Osteoblast (primary cell): Measurements from ENCODE around the gene SLC24A4. TPM values are rescaled to one million over a fixed set of nuclear protein-coding genes. Genes with fewer than 3 reads are reported as not detected.

ENCODE experiments used
- DNase-seq: peaks from one replicate; pipeline ENCODE4 v3.0.0; 2011; ENCODE audit warnings: low spot score, mixed read lengths; ENCODE audit not compliant: insufficient read length; ENCODE audit errors: missing footprints
- H2AFZ ChIP-seq: 2 replicates; pipeline ENCODE4 v1.6.0; 2011; ENCODE audit warnings: mild to moderate bottlenecking, low read length
- H3K27ac ChIP-seq: 2 replicates; pipeline ENCODE4 v1.5.1; 2011; ENCODE audit warnings: mild to moderate bottlenecking, low read depth, low read length, moderate library complexity
- H3K27me3 ChIP-seq: 2 replicates; pipeline ENCODE4 v1.6.0; 2012; ENCODE audit warnings: mild to moderate bottlenecking, control low read depth, inconsistent platforms, low read length, moderate library complexity; ENCODE audit not compliant: insufficient read depth
- H3K36me3 ChIP-seq: 2 replicates; pipeline ENCODE4 v1.5.1; 2011; ENCODE audit warnings: mild to moderate bottlenecking, low read length, control low read depth, moderate library complexity; ENCODE audit not compliant: insufficient read depth
- H3K4me1 ChIP-seq: 2 replicates; pipeline ENCODE4 v1.5.1; 2011; ENCODE audit warnings: mild to moderate bottlenecking, low read length, control low read depth, moderate library complexity; ENCODE audit not compliant: insufficient read depth
- H3K4me2 ChIP-seq: 2 replicates; pipeline ENCODE4 v1.6.0; 2011; ENCODE audit warnings: mild to moderate bottlenecking, low read length; ENCODE audit not compliant: insufficient read depth
- H3K4me3 ChIP-seq: fragments of 200-600 bp; sonication (generic); 3 replicates; pipeline ENCODE4 v1.5.1; 2012; ENCODE audit warnings: mild to moderate bottlenecking, low read length, inconsistent platforms; ENCODE audit not compliant: insufficient read depth
- H3K79me2 ChIP-seq: 2 replicates; pipeline ENCODE4 v1.6.0; 2012; ENCODE audit warnings: mild to moderate bottlenecking, low read length, control low read depth, inconsistent platforms; ENCODE audit not compliant: insufficient read depth
- H3K9me3 ChIP-seq: 2 replicates; pipeline ENCODE4 v1.5.1; 2011; ENCODE audit warnings: low read depth, low read length, control low read depth
- H4K20me1 ChIP-seq: 2 replicates; pipeline ENCODE4 v1.6.0; 2012; ENCODE audit warnings: mild to moderate bottlenecking, low read length, control low read depth; ENCODE audit not compliant: insufficient read depth
- total RNA-seq: library from RNA; depleted of rRNA; stranded (reverse); fragments of >200 nt; gene quantifications from 2 replicates; pipeline ENCODE4 v1.2.3, GENCODE V29; 2012
- TF ChIP-seq, protein P1 (sequence below): IDR thresholded peaks from 2 replicates; pipeline ENCODE4 v1.5.1; 2011; ENCODE audit warnings: mild to moderate bottlenecking, low read depth, low read length, moderate library complexity; ENCODE audit errors: extremely low read depth

SLC24A4 gene
- total RNA-seq, 1 donor, result under 0.01 TPM

DNA sequence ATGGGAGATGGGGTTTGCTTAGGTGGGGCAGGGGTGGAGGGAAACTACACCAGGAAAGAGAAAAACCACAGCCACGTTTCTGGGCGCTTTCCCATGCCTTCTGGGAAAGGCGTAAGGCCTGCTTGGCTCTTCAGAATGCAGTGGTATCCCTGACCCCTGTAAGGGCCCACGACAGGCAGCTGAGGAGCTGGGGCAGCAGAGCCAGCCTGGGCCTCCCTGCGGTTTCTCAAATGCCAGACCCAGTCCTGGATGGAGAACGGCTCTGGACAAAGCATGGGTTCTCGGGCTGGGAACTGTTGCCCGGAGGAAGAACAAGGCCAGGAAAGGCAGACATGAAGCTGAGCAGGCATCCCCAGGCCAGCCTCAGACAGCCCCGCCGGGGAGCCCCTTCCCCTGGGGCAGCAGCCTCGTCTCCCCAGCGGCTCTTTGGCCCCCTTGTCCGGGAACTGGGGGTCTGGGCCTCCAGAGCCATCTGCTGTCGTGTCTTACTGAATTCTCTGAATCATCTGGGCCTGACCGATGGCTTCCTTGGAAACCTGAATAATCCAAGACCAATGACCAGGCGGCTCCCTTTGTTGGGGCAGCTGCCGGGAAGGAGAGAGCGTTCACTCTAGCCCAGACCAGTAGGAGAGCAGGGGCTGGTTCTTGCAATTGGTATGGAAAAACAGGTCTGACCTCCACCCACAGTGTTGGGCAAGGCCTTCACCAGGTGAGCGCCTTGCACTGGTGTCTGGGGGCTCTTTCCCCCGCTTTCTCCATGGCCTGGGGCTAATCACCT is 126.6 kb downstream of the SLC24A4 start:
- H3K4me1 ChIP-seq, result no peaks in the 10 kb centered on the region
- H3K9me3 ChIP-seq, result no peaks in the 10 kb centered on the region
- H4K20me1 ChIP-seq, result no peaks in the 10 kb centered on the region
- no peaks in the 10 kb centered on the region for H3K79me2 ChIP-seq
- no peak for DNase-seq
- TF ChIP-seq, protein P1, sequence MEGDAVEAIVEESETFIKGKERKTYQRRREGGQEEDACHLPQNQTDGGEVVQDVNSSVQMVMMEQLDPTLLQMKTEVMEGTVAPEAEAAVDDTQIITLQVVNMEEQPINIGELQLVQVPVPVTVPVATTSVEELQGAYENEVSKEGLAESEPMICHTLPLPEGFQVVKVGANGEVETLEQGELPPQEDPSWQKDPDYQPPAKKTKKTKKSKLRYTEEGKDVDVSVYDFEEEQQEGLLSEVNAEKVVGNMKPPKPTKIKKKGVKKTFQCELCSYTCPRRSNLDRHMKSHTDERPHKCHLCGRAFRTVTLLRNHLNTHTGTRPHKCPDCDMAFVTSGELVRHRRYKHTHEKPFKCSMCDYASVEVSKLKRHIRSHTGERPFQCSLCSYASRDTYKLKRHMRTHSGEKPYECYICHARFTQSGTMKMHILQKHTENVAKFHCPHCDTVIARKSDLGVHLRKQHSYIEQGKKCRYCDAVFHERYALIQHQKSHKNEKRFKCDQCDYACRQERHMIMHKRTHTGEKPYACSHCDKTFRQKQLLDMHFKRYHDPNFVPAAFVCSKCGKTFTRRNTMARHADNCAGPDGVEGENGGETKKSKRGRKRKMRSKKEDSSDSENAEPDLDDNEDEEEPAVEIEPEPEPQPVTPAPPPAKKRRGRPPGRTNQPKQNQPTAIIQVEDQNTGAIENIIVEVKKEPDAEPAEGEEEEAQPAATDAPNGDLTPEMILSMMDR, result no peak
- no peak overlapping the region for H3K4me3 ChIP-seq
- H3K27ac ChIP-seq, result no peak overlapping the region
- H3K36me3 ChIP-seq, result no peaks in the 10 kb centered on the region
- no peak overlapping the region for H3K4me2 ChIP-seq
- peaks cover 2% of the 10 kb centered on the region for H3K27me3 ChIP-seq
- H2AFZ ChIP-seq, result no peak overlapping the region

GRCh38 chr14:92450351-92451070 is 127.5 kb downstream of the SLC24A4 start:
- Histone ChIP-seq H3K27me3 (peaks cover 2% of the 10 kb centered on the region), H3K36me3 (no peaks in the 10 kb centered on the region), H3K27ac (no peak overlapping the region), H3K4me1 (no peaks in the 10 kb centered on the region), H2AFZ (peak overlapping the region; percentile 47), H3K79me2 (no peaks in the 10 kb centered on the region), H3K4me3 (no peak overlapping the region), H3K9me3 (no peaks in the 10 kb centered on the region), H3K4me2 (no peak overlapping the region), H4K20me1 (no peaks in the 10 kb centered on the region)
- TF ChIP-seq, protein P1, result no peak
- DNase-seq, result no peak

DNA sequence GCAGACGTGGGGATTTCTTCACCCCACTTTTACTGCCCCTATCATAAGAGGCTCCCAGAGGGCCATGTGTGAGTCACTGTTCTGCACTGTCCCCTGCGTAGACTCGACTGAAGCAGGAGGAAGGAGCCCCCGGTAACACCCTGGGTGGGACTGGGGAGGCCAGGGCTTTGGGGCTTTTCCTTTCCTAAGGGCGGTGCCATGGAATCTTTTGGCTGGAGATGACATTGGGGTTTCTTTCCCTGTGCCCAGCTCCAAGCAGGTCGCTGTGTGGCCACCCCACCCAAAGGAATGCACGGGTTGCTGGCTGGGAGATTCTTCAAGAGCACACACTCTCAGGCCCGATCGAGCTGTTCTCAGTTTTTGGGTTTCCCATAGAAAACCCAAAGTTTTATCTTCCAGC is 128.3 kb downstream of the SLC24A4 start:
- H3K36me3 ChIP-seq, result no peaks in the 10 kb centered on the region
- H2AFZ ChIP-seq, result no peak overlapping the region
- TF ChIP-seq, protein P1, result no peak
- DNase-seq, result no peak
- H3K79me2 ChIP-seq, result no peaks in the 10 kb centered on the region
- no peak overlapping the region for H3K27ac ChIP-seq
- H3K4me2 ChIP-seq, result no peak overlapping the region
- H3K9me3 ChIP-seq, result no peaks in the 10 kb centered on the region
- H3K27me3 ChIP-seq, result peaks cover 2% of the 10 kb centered on the region
- H3K4me3 ChIP-seq, result no peak overlapping the region
- H4K20me1 ChIP-seq, result no peaks in the 10 kb centered on the region
- no peaks in the 10 kb centered on the region for H3K4me1 ChIP-seq

- Histone ChIP-seq H2AFZ (no peak overlapping the region), H3K4me2 (no peak overlapping the region), H3K36me3 (no peaks in the 10 kb centered on the region), H3K4me3 (no peak overlapping the region), H3K27ac (no peak overlapping the region), H3K79me2 (no peaks in the 10 kb centered on the region), H3K9me3 (no peaks in the 10 kb centered on the region), H3K27me3 (peaks cover 2% of the 10 kb centered on the region), H4K20me1 (no peaks in the 10 kb centered on the region), H3K4me1 (no peaks in the 10 kb centered on the region)
- TF ChIP-seq, protein P1, result no peak
- DNase-seq, result no peak
Observed at GRCh38 chr14:92451755-92452154, 128.8 kb downstream of the SLC24A4 start.
